Activated CD8-positive, alpha-beta memory T cell treated with anti-CD3 and anti-CD28 coated beads, Interleukin-2, amount 10 ng/mL, durations not matched to agents 7 days and 5 days (primary cell): Measurements from ENCODE around the gene ATP10B. TPM values are rescaled to one million over a fixed set of nuclear protein-coding genes. Genes with fewer than 3 reads are reported as not detected.

Experiments used
- ATAC-seq: fragments of 150-1000 bp; cut with Tn5 transposase; one replicate; pipeline ENCODE4 v1.10.0; 2021; ENCODE audit warnings: moderate library complexity
- CTCF ChIA-PET: fragments of 350-600 bp; sonication (Branson Sonifier 250); formaldehyde crosslinking; loops from one replicate; lab custom pipeline; 2021; ENCODE audit warnings: antibody characterized with exemption; lab: Charles Lee
- DNase-seq: peaks from one replicate; pipeline ENCODE4 v3.0.0-alpha.2; 2020
- H3K27ac Mint-ChIP-seq: one replicate; pipeline ENCODE4 v1.8.0; 2021; ENCODE audit warnings: mild to moderate bottlenecking, mixed read lengths
- H3K27me3 Mint-ChIP-seq: one replicate; pipeline ENCODE4 v1.8.0; 2021; ENCODE audit warnings: mixed read lengths
- H3K36me3 Mint-ChIP-seq: one replicate; pipeline ENCODE4 v1.8.0; 2021; ENCODE audit warnings: mild to moderate bottlenecking, mixed read lengths
- H3K4me1 Mint-ChIP-seq: one replicate; pipeline ENCODE4 v1.8.0; 2021; ENCODE audit warnings: mixed read lengths
- H3K4me3 Mint-ChIP-seq: one replicate; pipeline ENCODE4 v1.8.0; 2021; ENCODE audit warnings: mild to moderate bottlenecking, moderate library complexity, mixed read lengths
- H3K9me3 Mint-ChIP-seq: one replicate; pipeline ENCODE4 v1.8.0; 2022; ENCODE audit warnings: low read depth, mixed read lengths
- total RNA-seq, 2 experiments: library from RNA; stranded (reverse); gene quantifications; one replicate each; pipeline ENCODE4 v1.2.3, GENCODE V29; 2021

Gene ATP10B
- total RNA-seq, 2 experiments from 2014 or later: not detected

DNA sequence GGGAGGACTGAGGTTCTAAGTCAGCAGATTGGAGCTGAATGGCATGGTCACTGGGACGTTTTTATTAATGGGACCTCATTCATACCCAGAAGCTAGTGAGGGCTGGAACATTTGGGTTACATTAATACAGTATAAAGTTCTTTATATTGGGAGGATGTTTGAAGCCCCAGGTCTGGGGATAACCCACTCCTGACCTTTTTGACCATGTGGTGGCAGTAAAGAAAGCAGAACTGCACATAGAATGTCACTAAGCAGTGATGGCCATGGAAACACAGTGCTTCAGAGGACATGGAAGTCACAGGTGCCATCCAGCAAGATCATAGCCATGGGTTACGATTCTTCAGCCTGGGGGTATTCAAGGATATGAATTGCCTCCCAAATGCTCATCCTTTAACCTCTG lies 176.0 kb downstream of the ATP10B start:
- ATAC-seq (no peak), DNase-seq (no peak)
- Mint-ChIP-seq H3K9me3 (no peaks in the 10 kb centered on the region), H3K27me3 (peaks cover 3% of the 10 kb centered on the region), H3K4me3 (no peak overlapping the region), H3K4me1 (no peaks in the 10 kb centered on the region), H3K36me3 (no peaks in the 10 kb centered on the region), H3K27ac (no peak overlapping the region)
- CTCF ChIA-PET: no interaction called here

DNA sequence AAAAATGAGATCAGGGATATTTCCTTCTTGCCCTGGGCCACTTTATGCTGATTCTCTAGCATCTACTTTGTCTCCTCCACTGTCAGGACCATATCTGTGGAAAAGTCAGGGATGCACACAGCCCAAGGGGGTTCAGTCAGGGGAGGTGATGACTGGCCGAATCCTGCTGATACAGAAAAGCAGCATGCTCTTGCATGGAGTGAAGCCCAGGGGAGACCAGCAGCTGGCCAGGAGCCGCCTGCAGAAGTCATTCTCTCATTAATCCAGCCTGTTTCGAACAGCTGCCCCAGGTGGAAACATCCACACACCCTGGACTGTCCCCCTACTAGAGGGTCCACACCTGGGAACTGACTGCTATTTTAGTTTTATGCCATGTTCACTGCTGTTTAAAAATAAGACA lies 177.1 kb downstream of the ATP10B start:
- Mint-ChIP-seq H3K9me3 (no peaks in the 10 kb centered on the region), H3K36me3 (no peaks in the 10 kb centered on the region), H3K4me1 (no peaks in the 10 kb centered on the region), H3K27me3 (peaks cover 3% of the 10 kb centered on the region), H3K4me3 (no peak overlapping the region), H3K27ac (no peak overlapping the region)
- DNase-seq (no peak), ATAC-seq (no peak)
- CTCF ChIA-PET: no interaction called here

DNA sequence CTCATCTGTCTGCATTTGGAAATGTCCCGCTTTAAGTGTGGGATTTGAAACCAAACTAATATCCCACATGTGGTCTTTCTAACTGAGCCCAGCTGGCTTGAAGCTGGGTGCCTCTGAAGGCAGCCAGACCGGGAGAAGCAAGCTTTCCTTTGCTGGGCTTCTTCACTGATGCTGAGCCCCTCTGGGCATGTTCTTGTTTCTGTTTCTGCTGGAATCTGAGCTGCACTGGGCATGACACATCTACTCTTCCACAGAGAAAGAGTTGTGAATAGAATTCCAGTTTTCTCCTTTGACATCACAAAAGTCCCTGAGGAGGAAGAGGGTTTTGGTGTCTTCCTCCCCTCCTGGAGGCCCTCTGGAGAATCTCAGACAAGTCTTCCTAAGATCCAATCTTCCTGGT lies 179.5 kb downstream of the ATP10B start:
- CTCF ChIA-PET: no interaction called here
- no peaks in the 10 kb centered on the region for H3K9me3 Mint-ChIP-seq
- H3K4me1 Mint-ChIP-seq: no peaks in the 10 kb centered on the region
- H3K27me3 Mint-ChIP-seq: peaks cover 5% of the 10 kb centered on the region
- DNase-seq (no peak), ATAC-seq (no peak)
- H3K27ac Mint-ChIP-seq: no peak overlapping the region
- no peaks in the 10 kb centered on the region for H3K36me3 Mint-ChIP-seq
- H3K4me3 Mint-ChIP-seq: no peak overlapping the region

DNA sequence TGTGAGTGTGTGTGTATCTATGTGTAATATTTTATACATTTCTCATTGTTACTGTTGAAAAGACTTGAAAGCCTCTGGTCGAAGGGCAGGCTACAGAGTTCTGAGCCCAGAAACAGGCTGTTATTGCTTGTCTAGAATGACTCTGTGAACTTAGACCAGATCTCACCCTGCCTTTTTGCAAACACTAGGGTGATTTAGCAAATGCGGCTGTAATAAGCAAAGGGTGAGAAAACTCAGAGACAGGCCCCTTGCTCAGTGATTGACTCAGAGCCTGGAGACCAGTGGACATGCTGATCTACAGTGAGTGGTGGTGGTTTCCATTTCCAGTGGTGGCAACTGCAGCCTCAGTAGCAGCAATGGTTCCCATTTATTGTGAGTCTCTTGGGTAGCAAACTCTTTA lies 183.7 kb downstream of the ATP10B start:
- Mint-ChIP-seq H3K36me3 (no peaks in the 10 kb centered on the region), H3K4me3 (no peak overlapping the region), H3K27ac (no peak overlapping the region), H3K27me3 (peaks cover 9% of the 10 kb centered on the region), H3K4me1 (no peaks in the 10 kb centered on the region), H3K9me3 (no peaks in the 10 kb centered on the region)
- no peak for ATAC-seq
- DNase-seq: no peak
- CTCF ChIA-PET: no interaction called here

DNA sequence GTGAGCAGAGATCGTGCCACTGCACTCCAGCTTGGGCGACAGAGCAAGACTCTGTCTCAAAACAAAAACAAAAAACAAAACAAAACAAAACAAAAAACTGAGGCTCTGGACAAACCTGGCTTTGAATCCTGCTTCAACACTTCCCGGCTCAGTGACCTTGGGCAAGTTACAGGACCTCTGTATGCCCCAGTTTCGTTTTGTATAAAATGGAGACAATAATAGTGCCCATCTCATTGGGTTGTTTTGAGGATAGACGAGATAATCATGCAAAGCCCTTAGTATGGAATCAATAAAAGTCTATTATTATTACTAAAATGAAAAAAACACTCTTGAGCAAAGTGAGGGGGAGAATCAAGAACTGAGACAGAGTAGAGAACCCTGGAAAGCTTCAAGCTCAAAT lies 184.9 kb downstream of the ATP10B start:
- Mint-ChIP-seq H3K4me1 (no peaks in the 10 kb centered on the region), H3K4me3 (no peak overlapping the region), H3K9me3 (no peaks in the 10 kb centered on the region), H3K27me3 (peaks cover 6% of the 10 kb centered on the region), H3K27ac (no peak overlapping the region), H3K36me3 (no peaks in the 10 kb centered on the region)
- ATAC-seq (no peak), DNase-seq (no peak)
- CTCF ChIA-PET: no interaction called here

DNA sequence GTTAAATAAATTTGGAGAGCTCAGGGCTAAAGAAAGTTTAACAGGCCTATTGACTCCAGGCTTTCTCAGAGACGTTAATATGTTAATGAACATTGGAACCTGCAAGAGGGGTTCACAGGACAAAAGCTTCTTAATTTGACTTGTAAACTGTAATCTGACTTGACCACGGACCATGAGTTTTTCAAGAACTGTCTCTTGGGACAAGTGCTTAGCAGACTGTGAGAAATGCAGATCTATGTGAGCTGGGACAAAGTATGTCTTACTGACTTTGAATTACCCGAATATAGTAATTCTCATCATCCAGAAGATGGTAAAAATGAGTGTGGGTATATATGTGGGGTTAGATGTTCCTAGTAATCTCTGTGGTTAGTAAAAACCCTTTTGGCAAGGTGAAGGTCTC lies 186.6 kb downstream of the ATP10B start:
- peaks cover 6% of the 10 kb centered on the region for H3K27me3 Mint-ChIP-seq
- no peak for DNase-seq
- CTCF ChIA-PET: no interaction called here

DNA sequence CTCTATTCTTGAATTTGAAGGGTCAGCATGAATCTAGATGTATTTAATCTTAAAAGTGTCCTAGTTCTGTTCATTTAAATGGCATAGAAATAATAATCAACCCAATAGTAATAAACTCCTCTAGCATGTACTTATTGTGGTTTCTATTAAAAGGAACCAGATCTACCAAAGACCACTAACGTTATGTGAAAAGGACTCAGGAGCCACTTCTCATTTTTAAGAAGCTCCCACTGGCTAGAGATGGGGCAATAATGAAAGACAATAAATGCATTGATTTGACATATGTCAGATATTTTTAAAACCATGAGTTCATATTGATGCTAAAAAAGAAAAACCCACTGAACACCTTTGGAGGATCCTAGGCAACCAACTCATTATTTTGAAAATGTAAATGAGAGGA lies 191.9 kb downstream of the ATP10B start:
- peaks cover 2% of the 10 kb centered on the region for H3K27me3 Mint-ChIP-seq
- no peak for ATAC-seq
- no peaks in the 10 kb centered on the region for H3K36me3 Mint-ChIP-seq
- H3K4me1 Mint-ChIP-seq: peaks cover 12% of the 10 kb centered on the region
- H3K4me3 Mint-ChIP-seq: no peak overlapping the region
- no peaks in the 10 kb centered on the region for H3K9me3 Mint-ChIP-seq
- H3K27ac Mint-ChIP-seq: no peak overlapping the region
- no peak for DNase-seq
- CTCF ChIA-PET: no interaction called here

More for the DNA sequence above, 186.6 kb downstream of the ATP10B start:
- Mint-ChIP-seq H3K4me1 (no peaks in the 10 kb centered on the region), H3K9me3 (no peaks in the 10 kb centered on the region), H3K36me3 (no peaks in the 10 kb centered on the region), H3K4me3 (no peak overlapping the region), H3K27ac (no peak overlapping the region)
- ATAC-seq: no peak

DNA sequence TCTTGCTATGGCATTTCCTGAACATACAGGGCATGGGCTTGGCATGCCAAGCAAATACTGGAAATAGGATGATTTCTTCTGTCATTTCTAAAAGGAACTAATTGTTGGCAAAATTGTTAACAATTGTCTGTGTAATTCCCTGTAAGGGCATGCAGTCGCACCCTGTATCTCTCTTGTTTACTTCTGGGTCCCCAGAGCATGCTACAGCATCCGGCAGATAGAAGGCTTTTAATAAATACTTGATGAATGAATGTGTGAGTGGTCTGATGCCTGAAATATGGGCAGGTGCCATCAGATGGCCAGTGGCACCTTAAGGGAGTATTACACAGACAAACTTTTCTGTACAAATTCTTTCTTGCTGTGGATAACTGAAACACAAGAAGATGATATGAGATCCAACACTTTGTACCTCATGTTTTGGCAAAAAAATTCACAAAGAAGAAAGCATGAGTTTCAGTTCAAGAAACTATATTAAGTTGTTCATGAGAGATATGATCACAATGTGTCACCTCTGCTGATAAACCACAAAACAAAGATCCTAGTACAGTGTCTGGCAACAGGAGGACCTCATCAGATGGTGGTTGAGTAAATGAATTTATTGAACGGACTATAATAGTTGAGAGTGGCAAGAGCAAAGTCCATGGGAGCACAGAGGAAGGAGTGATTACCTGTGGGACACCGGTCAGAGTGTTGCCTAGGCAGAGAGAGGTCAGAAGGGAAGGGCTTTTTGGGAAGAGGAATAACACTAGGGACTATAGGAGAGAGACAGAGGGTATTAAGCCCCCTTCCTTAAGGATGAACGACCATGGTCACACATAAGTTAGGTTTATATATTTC lies 194.2 kb downstream of the ATP10B start:
- ATAC-seq (no peak), DNase-seq (no peak)
- H3K27ac Mint-ChIP-seq: no peak overlapping the region

DNA sequence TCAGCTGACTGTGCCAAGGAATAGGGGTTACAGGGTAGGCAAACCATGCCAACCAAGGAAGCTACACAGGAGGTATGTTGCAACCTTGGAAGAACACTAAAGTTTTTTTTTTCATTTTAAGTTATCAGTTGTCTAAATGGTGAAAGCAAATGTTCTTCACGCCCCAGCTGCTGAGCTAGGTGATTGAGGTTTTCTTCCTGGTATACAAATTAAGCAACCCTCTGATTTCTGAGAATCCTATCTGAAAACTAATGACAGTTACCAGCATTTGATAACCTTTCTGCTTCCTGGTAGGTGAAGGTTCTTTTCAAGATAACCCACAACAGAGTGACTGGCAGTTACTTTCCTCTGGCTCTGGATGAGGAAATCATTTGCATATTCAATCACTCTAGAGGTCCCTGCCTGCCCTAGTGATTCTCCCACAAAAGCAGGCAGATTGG lies 194.9 kb downstream of the ATP10B start:
- H3K36me3 Mint-ChIP-seq: no peaks in the 10 kb centered on the region
- no peaks in the 10 kb centered on the region for H3K9me3 Mint-ChIP-seq
- DNase-seq (no peak), ATAC-seq (no peak)
- no peak overlapping the region for H3K4me3 Mint-ChIP-seq
- peaks cover 2% of the 10 kb centered on the region for H3K27me3 Mint-ChIP-seq
- H3K4me1 Mint-ChIP-seq: peaks cover 12% of the 10 kb centered on the region
- CTCF ChIA-PET: no interaction called here
- no peak overlapping the region for H3K27ac Mint-ChIP-seq

More for the DNA sequence above, 194.2 kb downstream of the ATP10B start:
- Mint-ChIP-seq H3K27me3 (peaks cover 2% of the 10 kb centered on the region), H3K9me3 (no peaks in the 10 kb centered on the region), H3K4me1 (peaks cover 12% of the 10 kb centered on the region), H3K4me3 (no peak overlapping the region), H3K36me3 (no peaks in the 10 kb centered on the region)
- CTCF ChIA-PET: no interaction called here

DNA sequence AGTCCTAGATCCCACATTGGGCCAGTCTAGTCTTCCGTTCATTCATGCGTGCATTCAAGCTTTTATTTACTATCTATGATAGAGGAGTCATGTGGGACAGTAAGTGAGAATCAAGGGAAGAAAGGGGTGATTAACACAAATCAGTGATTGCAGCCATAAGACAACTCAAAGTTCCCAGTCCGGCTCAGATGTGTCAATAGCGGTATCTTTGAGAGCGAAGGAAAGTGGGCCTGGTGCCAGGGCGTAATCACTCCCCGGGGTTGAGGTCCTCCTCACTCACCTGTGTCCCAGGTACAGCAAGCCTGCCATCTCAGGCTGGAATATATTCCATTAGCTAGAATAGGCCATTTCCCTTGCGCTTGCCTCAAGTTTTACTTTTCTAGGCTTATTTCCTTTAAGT lies 196.3 kb downstream of the ATP10B start:
- Mint-ChIP-seq H3K27ac (no peak overlapping the region), H3K36me3 (no peaks in the 10 kb centered on the region), H3K9me3 (no peaks in the 10 kb centered on the region), H3K4me3 (no peak overlapping the region), H3K27me3 (peaks cover 2% of the 10 kb centered on the region), H3K4me1 (peaks cover 12% of the 10 kb centered on the region)
- ATAC-seq (no peak), DNase-seq (no peak)
- CTCF ChIA-PET: no interaction called here

DNA sequence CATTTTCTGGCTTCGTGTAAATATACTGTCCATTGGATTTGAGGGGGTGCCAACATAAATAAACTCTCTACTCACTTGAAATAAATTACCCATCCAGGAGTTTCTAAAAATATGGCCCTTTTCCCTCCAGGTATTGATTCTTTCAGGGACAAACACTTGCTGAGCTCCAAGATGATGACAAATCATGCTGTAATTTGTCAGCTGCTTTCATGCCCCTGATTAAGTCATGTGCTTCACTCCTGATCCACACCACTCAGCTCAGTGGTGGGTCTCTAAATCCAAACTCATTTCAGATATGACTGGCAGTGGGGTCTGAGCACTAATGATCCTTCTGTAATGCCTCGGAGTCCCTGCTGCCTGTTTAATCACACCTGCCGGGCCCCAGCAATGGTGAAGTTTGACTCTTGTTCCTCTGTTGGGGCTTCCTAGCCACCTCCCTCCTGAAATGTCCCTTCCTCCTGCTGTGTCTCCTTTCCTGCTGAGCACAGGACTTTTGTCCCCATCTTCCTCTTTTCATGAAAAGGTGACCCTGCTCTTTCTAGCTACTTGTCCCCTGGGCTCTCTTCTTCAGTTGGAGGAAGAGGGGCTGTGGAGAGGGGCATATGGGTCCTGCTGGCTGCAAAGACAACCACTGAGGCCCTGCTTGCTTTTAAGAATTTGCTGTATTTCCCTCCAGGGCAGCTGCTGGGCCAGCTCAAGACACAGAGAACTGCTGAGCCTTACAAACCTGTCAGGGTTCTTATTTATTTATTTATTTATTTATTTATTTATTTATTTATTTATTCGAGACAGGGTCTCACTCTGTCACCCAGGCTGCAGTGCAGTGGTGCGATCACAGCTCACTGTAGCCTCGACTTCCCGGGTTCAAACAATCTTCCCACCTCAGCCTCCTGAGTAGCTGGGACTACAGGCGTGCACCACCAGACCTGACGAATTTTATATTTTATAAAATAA lies 200.0 kb downstream of the ATP10B start:
- peaks cover 3% of the 10 kb centered on the region for H3K4me1 Mint-ChIP-seq
- DNase-seq (no peak), ATAC-seq (no peak)
- no peak overlapping the region for H3K27ac Mint-ChIP-seq
- CTCF ChIA-PET: interaction anchor here (3.0 kb wide), 1 partner anchor 214 kb away, joined by 9 read pairs; no protein-coding TSS in a partner anchor
- H3K36me3 Mint-ChIP-seq: no peaks in the 10 kb centered on the region
- H3K27me3 Mint-ChIP-seq: no peaks in the 10 kb centered on the region
- H3K9me3 Mint-ChIP-seq: no peaks in the 10 kb centered on the region
- H3K4me3 Mint-ChIP-seq: no peak overlapping the region

DNA sequence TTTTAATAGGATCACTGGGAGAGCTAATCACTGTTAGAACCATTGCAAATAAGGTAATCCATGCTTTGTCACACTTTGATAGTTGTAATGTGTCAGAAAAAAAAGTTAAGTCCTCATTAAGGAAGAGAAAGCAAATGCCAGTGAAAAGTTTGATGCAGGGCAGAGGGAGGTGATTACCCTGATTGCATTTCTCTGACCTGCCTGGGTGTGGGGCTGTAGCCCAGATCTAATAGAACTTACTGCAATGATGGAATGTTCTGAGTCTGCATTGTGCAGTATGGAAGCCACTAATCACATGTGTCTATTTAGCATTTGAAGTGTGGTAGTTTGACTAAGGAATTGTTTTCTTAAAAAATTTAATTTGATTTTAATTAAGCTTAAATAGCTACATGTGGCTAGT lies 202.7 kb downstream of the ATP10B start:
- Mint-ChIP-seq H3K4me3 (no peak overlapping the region), H3K9me3 (no peaks in the 10 kb centered on the region), H3K27ac (no peak overlapping the region), H3K4me1 (no peaks in the 10 kb centered on the region), H3K27me3 (no peaks in the 10 kb centered on the region), H3K36me3 (no peaks in the 10 kb centered on the region)
- CTCF ChIA-PET: interaction anchor here (3.0 kb wide), 1 partner anchor 211 kb away, joined by 9 read pairs; no protein-coding TSS in a partner anchor
- no peak for DNase-seq
- no peak for ATAC-seq

DNA sequence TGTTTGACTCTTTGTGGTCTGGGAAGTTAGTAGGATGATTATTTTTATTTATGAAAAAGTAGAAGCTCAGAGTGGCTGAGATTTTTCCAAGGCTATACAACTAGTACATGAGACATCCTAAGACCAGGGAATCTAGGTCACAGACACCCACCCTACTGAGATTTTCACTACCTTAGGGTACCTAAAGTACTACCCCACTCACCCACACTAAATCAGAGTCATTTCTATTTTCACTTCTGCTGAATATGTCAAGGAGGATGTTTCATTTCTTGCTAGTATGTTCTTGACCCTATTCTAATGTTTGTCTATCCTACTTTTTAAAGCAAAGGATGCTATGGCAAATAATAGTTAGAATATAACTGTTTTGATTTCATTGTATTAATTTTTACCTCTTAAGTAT lies 206.0 kb downstream of the ATP10B start:
- no peak overlapping the region for H3K27ac Mint-ChIP-seq
- CTCF ChIA-PET: no interaction called here

More for the DNA sequence above, 206.0 kb downstream of the ATP10B start:
- Mint-ChIP-seq H3K4me3 (no peak overlapping the region), H3K27me3 (no peaks in the 10 kb centered on the region), H3K9me3 (no peaks in the 10 kb centered on the region), H3K36me3 (no peaks in the 10 kb centered on the region), H3K4me1 (no peaks in the 10 kb centered on the region)
- DNase-seq (no peak), ATAC-seq (no peak)
